A673 (cell line): ENCODE data around the gene CDH24.

ENCODE experiments used
- EZH2 ChIP-seq: fragments of 200-600 bp; sonication (generic); IDR thresholded peaks from 2 replicates; pipeline ENCODE4 v1.6.1; 2017; ENCODE audit warnings: borderline replicate concordance, low read depth, mild to moderate bottlenecking, mixed read lengths, antibody characterized with exemption, low read length; ENCODE audit not compliant: poor library complexity, severe bottlenecking
- TF ChIP-seq, protein P1 (sequence below): fragments of 300-800, 200-600 bp; sonication (generic); conservative IDR thresholded peaks from 2 replicates; pipeline ENCODE4 v1.5.1; 2017; ENCODE audit warnings: low read depth, mild to moderate bottlenecking, antibody characterized with exemption, low read length, moderate library complexity, mixed read lengths

DNA sequence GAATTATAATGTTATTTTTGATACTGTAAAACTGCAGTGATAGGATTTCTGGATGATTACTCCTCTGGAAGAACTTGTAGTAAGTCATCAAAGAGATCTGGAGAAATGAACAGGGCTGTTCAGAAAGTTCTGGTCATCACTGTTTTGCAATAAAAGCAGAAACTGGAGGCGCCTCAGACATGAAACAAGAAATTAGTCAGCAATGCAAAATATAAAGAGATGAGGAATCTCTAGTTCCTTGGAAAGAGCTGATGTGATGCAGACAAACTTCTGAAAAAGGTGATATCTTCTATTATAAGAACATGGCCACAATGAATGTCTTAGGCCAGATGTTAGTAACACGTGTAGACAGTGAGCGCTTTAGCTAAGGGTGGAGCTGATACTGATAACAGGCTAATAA, 28.1 kb upstream of the CDH24 start:
- TF ChIP-seq, protein P1, sequence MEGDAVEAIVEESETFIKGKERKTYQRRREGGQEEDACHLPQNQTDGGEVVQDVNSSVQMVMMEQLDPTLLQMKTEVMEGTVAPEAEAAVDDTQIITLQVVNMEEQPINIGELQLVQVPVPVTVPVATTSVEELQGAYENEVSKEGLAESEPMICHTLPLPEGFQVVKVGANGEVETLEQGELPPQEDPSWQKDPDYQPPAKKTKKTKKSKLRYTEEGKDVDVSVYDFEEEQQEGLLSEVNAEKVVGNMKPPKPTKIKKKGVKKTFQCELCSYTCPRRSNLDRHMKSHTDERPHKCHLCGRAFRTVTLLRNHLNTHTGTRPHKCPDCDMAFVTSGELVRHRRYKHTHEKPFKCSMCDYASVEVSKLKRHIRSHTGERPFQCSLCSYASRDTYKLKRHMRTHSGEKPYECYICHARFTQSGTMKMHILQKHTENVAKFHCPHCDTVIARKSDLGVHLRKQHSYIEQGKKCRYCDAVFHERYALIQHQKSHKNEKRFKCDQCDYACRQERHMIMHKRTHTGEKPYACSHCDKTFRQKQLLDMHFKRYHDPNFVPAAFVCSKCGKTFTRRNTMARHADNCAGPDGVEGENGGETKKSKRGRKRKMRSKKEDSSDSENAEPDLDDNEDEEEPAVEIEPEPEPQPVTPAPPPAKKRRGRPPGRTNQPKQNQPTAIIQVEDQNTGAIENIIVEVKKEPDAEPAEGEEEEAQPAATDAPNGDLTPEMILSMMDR = no peak
- no peak for TF ChIP-seq EZH2
